ENCODE measurements around the gene PEAK1.
A peak's percentile ranks its signal among the peaks of the same experiment; 100 is the strongest.

The PEAK1 gene

DNA sequence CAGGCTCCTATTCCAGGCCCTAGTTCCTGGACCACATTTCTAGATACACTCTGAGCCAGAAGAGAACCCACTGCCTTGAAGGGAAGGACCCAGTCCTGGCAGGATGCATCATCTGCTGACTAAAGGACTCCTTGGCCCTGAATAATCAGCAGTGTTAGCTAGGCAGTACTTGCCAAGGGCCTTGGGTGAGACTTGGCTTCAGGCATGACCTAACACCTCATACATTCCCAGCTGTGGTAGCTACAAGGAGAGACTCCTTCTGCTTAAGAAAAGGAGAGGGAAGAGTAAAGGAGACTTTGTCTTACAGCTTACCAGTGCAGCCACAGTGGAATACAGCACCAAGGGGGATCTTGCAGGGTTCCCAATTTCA lies 26.4 kb downstream of the PEAK1 start:
- Histone ChIP-seq H3K18ac (ENCODE audit: low read length) (no peak overlapping the region), H3K23ac (ENCODE audit: low read depth, low read length, poor library complexity) (no peak overlapping the region), H3K4me1 (ENCODE audit: control insufficient read depth in 2 of 2, insufficient read depth in 1 of 2, low read depth in 1 of 2, low read length in 2 of 2) (no peaks in the 10 kb centered on the region), H3K27me3 (ENCODE audit: control insufficient read depth in 3 of 3, insufficient read depth in 3 of 3, low read depth in 1 of 3, low read length in 3 of 3) (no peaks in the 10 kb centered on the region), H3K4me3 (ENCODE audit: low read length in 2 of 2) (no peak overlapping the region), H4K91ac (ENCODE audit: low read depth, low read length, poor library complexity) (no peak overlapping the region), H2AK5ac (ENCODE audit: low read depth, low read length) (no peak overlapping the region), H2BK5ac (ENCODE audit: low read length) (no peak overlapping the region), H3K9me3 (replicated peaks in 1 of 2; ENCODE audit: control insufficient read depth in 2 of 2, insufficient read depth in 1 of 2, low read depth in 1 of 2, low read length in 2 of 2) (peaks cover 2 to 30% of the 10 kb centered on the region in 2 donors), H3K36me3 (replicated peaks in 1 of 2; ENCODE audit: control insufficient read depth in 2 of 2, insufficient read depth in 2 of 2, low read length in 2 of 2) (peaks cover 0 to 5% of the 10 kb centered on the region in 2 donors), H2BK12ac (ENCODE audit: low read length) (no peak overlapping the region), H2BK15ac (ENCODE audit: low read length) (no peak overlapping the region), H3K4ac (ENCODE audit: low read length) (no peak overlapping the region), H3K79me1 (ENCODE audit: low read depth, low read length) (no peaks in the 10 kb centered on the region), H3K27ac (replicated peaks; ENCODE audit: low read length) (no peak overlapping the region), H3K9ac (ENCODE audit: low read depth, low read length, poor library complexity) (no peak overlapping the region), H3K4me2 (ENCODE audit: insufficient read depth, low read length, poor library complexity, severe bottlenecking) (no peak overlapping the region), H4K8ac (ENCODE audit: low read depth, low read length) (no peak overlapping the region), H3K14ac (ENCODE audit: low read length) (no peak overlapping the region), H2AFZ (ENCODE audit: low read length) (no peak overlapping the region), H2BK120ac (ENCODE audit: low read depth, low read length) (no peak overlapping the region)
- no peak for DNase-seq (ENCODE audit: low spot score)

DNA sequence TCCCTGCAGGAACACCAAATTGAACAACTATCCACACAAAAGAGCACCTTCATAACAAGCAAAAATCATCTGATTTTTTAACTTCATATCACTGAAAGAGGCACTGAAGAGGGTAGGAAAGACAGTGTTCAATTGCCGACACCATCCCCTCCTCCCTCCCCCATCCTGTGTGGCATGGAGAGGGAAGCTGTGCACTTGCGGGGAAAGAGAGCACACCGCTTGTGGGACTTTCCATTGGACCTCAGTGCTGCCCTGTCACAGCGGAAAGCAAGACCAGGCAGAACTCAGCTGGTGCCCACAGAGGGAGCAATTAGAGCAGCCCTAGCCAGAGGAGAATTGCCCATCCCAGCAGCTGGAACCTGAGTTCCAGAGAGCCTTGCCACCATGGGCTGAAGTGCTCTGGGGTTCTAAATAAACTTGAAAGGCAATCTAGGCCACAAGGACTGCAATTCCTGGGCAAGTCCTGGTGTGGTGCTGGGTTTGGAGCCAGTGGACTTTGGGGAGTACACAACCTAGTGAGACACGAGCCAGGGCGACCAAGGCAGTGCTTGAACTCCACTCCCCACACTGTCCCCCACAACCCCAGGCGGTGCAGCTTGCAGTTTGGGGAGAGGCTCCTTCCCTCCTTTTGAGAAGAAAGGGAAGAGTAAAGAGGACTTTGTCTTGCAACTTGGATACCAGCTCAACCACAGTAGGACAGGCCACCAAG lies 27.0 kb downstream of the PEAK1 start:
- H2AK5ac ChIP-seq (ENCODE audit: low read depth, low read length) = no peak overlapping the region
- no peak overlapping the region for H3K27ac ChIP-seq (replicated peaks; ENCODE audit: low read length)
- H3K4ac ChIP-seq (ENCODE audit: low read length) = no peak overlapping the region
- H3K18ac ChIP-seq (ENCODE audit: low read length) = peak overlapping the region; percentile 48
- no peak overlapping the region for H2BK12ac ChIP-seq (ENCODE audit: low read length)
- H2BK5ac ChIP-seq (ENCODE audit: low read length) = no peak overlapping the region
- no peak overlapping the region for H3K4me3 ChIP-seq (ENCODE audit: low read length in 2 of 2)
- H3K4me2 ChIP-seq (ENCODE audit: insufficient read depth, low read length, poor library complexity, severe bottlenecking) = no peak overlapping the region
- no peak overlapping the region for H3K9ac ChIP-seq (ENCODE audit: low read depth, low read length, poor library complexity)
- peaks cover 0 to 5% of the 10 kb centered on the region in 2 donors for H3K36me3 ChIP-seq (replicated peaks in 1 of 2; ENCODE audit: control insufficient read depth in 2 of 2, insufficient read depth in 2 of 2, low read length in 2 of 2)
- no peaks in the 10 kb centered on the region for H3K4me1 ChIP-seq (ENCODE audit: control insufficient read depth in 2 of 2, insufficient read depth in 1 of 2, low read depth in 1 of 2, low read length in 2 of 2)
- DNase-seq (ENCODE audit: low spot score) = no peak
- no peak overlapping the region for H2BK15ac ChIP-seq (ENCODE audit: low read length)
- peaks cover 2 to 25% of the 10 kb centered on the region in 2 donors for H3K9me3 ChIP-seq (replicated peaks in 1 of 2; ENCODE audit: control insufficient read depth in 2 of 2, insufficient read depth in 1 of 2, low read depth in 1 of 2, low read length in 2 of 2)
- WGBS, 2 donors (ENCODE audit: extremely low coverage in 2 of 2, insufficient read length in 2 of 2, insufficient replicate concordance in 1 of 2) = no CpG with 5 or more reads among the region's 7 CpGs
- H4K91ac ChIP-seq (ENCODE audit: low read depth, low read length, poor library complexity) = no peak overlapping the region
- H3K27me3 ChIP-seq (ENCODE audit: control insufficient read depth in 3 of 3, insufficient read depth in 3 of 3, low read depth in 1 of 3, low read length in 3 of 3) = no peaks in the 10 kb centered on the region
- no peak overlapping the region for H3K23ac ChIP-seq (ENCODE audit: low read depth, low read length, poor library complexity)
- no peak overlapping the region for H3K14ac ChIP-seq (ENCODE audit: low read length)
- H3K79me1 ChIP-seq (ENCODE audit: low read depth, low read length) = no peaks in the 10 kb centered on the region
- H2BK120ac ChIP-seq (ENCODE audit: low read depth, low read length) = no peak overlapping the region
- no peak overlapping the region for H4K8ac ChIP-seq (ENCODE audit: low read depth, low read length)
- no peak overlapping the region for H2AFZ ChIP-seq (ENCODE audit: low read length)

DNA sequence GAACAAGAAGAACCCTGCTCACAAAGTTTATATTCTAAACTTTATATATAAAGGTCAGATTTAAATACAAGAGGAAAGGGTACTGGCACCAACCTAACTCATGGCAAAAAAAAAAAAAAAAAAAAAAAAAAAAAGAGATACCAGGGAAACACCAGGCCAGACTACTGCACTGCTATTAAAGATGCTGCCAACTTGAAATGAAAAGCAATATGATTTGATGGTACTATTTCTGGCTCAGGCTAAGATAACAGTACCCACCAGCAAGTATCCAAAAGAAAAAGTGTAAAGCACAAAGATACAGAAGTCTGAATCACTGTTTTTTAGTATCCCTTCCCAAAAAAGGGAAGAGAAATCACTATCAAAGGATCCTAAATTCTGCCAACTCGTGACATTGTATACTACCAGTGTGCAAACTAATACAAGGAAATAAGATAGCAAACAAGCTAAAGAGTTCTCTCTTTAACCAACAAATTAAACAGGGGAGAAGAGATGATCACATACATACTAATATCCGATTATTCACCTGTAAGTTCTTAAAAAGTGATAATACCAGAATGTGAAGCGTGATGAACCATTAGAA lies 28.4 kb downstream of the PEAK1 start:
- Histone ChIP-seq H3K27ac (replicated peaks; ENCODE audit: low read length) (no peak overlapping the region), H3K9ac (ENCODE audit: low read depth, low read length, poor library complexity) (no peak overlapping the region), H4K91ac (ENCODE audit: low read depth, low read length, poor library complexity) (no peak overlapping the region), H3K14ac (ENCODE audit: low read length) (no peak overlapping the region), H4K8ac (ENCODE audit: low read depth, low read length) (no peak overlapping the region), H3K4me3 (ENCODE audit: low read length in 2 of 2) (no peak overlapping the region), H3K4ac (ENCODE audit: low read length) (no peak overlapping the region), H3K9me3 (replicated peaks in 1 of 2; ENCODE audit: control insufficient read depth in 2 of 2, insufficient read depth in 1 of 2, low read depth in 1 of 2, low read length in 2 of 2) (peaks cover 2 to 25% of the 10 kb centered on the region in 2 donors), H3K18ac (ENCODE audit: low read length) (no peak overlapping the region), H3K23ac (ENCODE audit: low read depth, low read length, poor library complexity) (no peak overlapping the region), H2BK120ac (ENCODE audit: low read depth, low read length) (no peak overlapping the region), H3K27me3 (ENCODE audit: control insufficient read depth in 3 of 3, insufficient read depth in 3 of 3, low read depth in 1 of 3, low read length in 3 of 3) (no peaks in the 10 kb centered on the region), H3K79me1 (ENCODE audit: low read depth, low read length) (no peaks in the 10 kb centered on the region), H2BK12ac (ENCODE audit: low read length) (no peak overlapping the region), H3K4me1 (ENCODE audit: control insufficient read depth in 2 of 2, insufficient read depth in 1 of 2, low read depth in 1 of 2, low read length in 2 of 2) (no peaks in the 10 kb centered on the region), H3K36me3 (replicated peaks in 1 of 2; ENCODE audit: control insufficient read depth in 2 of 2, insufficient read depth in 2 of 2, low read length in 2 of 2) (peaks cover 0 to 5% of the 10 kb centered on the region in 2 donors), H2AFZ (ENCODE audit: low read length) (no peak overlapping the region), H2BK5ac (ENCODE audit: low read length) (no peak overlapping the region), H3K4me2 (ENCODE audit: insufficient read depth, low read length, poor library complexity, severe bottlenecking) (no peak overlapping the region), H2BK15ac (ENCODE audit: low read length) (no peak overlapping the region), H2AK5ac (ENCODE audit: low read depth, low read length) (no peak overlapping the region)
- no CpG with 5 or more reads among the region's 3 CpGs for WGBS, 2 donors (ENCODE audit: extremely low coverage in 2 of 2, insufficient read length in 2 of 2, insufficient replicate concordance in 1 of 2)
- DNase-seq (ENCODE audit: low spot score) = no peak

DNA sequence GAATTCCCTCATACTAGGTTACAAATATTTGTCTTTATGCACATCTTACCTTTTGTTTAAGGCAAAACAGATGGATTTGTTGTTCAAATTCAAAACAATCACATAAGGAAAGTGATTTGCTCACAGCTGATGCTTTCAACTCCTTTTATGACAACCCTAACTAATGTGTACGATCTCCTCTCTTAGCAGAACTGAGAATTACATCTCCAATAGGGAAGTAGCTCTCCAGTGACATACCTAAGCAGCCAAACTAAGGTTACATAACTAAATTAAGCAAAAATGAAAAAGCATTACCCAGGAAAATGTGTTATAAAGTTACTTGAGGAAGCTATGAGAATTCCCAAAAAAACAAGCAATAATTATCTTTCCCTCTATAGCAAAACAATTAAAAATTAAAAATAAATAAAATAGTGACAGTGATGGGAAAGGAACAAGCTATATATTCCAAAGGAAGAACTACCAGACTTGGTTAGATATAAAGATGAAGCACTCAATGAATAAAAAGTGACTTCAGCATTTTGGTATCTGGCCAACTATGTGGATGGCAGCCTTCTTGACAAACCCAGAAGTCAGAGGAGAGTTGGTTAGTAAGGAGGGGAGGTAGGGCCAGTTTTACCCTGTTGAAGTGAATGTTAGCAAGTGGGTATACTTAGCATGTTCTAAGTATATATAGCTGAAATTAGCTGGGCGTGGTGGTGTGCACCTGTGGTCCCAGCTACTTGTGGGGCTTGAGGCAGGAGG lies 32.4 kb downstream of the PEAK1 start:
- H3K9ac ChIP-seq (ENCODE audit: low read depth, low read length, poor library complexity) = no peak overlapping the region
- DNase-seq (ENCODE audit: low spot score) = no peak
- no peak overlapping the region for H2BK12ac ChIP-seq (ENCODE audit: low read length)
- no peak overlapping the region for H2BK5ac ChIP-seq (ENCODE audit: low read length)
- H3K36me3 ChIP-seq (replicated peaks in 1 of 2; ENCODE audit: control insufficient read depth in 2 of 2, insufficient read depth in 2 of 2, low read length in 2 of 2) = no peaks in the 10 kb centered on the region
- H3K4ac ChIP-seq (ENCODE audit: low read length) = no peak overlapping the region
- H3K4me2 ChIP-seq (ENCODE audit: insufficient read depth, low read length, poor library complexity, severe bottlenecking) = no peak overlapping the region
- no peaks in the 10 kb centered on the region for H3K9me3 ChIP-seq (replicated peaks in 1 of 2; ENCODE audit: control insufficient read depth in 2 of 2, insufficient read depth in 1 of 2, low read depth in 1 of 2, low read length in 2 of 2)
- H3K18ac ChIP-seq (ENCODE audit: low read length) = no peak overlapping the region
- no peak overlapping the region for H3K4me3 ChIP-seq (ENCODE audit: low read length in 2 of 2)
- no peak overlapping the region for H2AFZ ChIP-seq (ENCODE audit: low read length)
- H3K27me3 ChIP-seq (ENCODE audit: control insufficient read depth in 3 of 3, insufficient read depth in 3 of 3, low read depth in 1 of 3, low read length in 3 of 3) = no peaks in the 10 kb centered on the region
- no peak overlapping the region for H4K91ac ChIP-seq (ENCODE audit: low read depth, low read length, poor library complexity)
- H4K8ac ChIP-seq (ENCODE audit: low read depth, low read length) = no peak overlapping the region
- H3K23ac ChIP-seq (ENCODE audit: low read depth, low read length, poor library complexity) = no peak overlapping the region
- H2BK15ac ChIP-seq (ENCODE audit: low read length) = no peak overlapping the region
- H3K14ac ChIP-seq (ENCODE audit: low read length) = no peak overlapping the region
- H3K79me1 ChIP-seq (ENCODE audit: low read depth, low read length) = no peaks in the 10 kb centered on the region
- WGBS, 2 donors (ENCODE audit: extremely low coverage in 2 of 2, insufficient read length in 2 of 2, insufficient replicate concordance in 1 of 2) = no CpG with 5 or more reads among the region's 2 CpGs
- H3K27ac ChIP-seq (replicated peaks; ENCODE audit: low read length) = no peak overlapping the region
- no peaks in the 10 kb centered on the region for H3K4me1 ChIP-seq (ENCODE audit: control insufficient read depth in 2 of 2, insufficient read depth in 1 of 2, low read depth in 1 of 2, low read length in 2 of 2)
- H2AK5ac ChIP-seq (ENCODE audit: low read depth, low read length) = no peak overlapping the region
- no peak overlapping the region for H2BK120ac ChIP-seq (ENCODE audit: low read depth, low read length)
